ENCODE measurements around the gene IRX2.

DNA sequence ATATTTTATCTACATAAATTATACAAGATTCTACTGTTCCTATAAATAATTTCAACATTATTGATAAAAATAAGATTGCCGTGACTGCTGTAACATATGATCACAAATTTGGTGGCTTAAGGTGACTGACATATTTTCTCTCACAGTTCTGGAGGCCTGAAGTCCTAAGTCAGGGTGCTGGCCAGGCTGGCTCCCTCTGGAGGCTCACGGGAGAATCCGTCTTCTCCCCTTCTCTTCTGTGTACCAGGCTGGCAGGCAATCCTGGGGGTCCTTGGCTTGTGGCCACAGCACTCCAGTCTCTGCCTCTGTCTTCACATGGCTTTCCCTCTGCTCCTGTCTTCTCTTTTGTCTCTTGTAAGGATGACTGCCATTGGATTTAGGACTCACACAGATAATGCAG lies 31.7 kb upstream of the IRX2 start:
- TF ChIP-seq, protein P1, sequence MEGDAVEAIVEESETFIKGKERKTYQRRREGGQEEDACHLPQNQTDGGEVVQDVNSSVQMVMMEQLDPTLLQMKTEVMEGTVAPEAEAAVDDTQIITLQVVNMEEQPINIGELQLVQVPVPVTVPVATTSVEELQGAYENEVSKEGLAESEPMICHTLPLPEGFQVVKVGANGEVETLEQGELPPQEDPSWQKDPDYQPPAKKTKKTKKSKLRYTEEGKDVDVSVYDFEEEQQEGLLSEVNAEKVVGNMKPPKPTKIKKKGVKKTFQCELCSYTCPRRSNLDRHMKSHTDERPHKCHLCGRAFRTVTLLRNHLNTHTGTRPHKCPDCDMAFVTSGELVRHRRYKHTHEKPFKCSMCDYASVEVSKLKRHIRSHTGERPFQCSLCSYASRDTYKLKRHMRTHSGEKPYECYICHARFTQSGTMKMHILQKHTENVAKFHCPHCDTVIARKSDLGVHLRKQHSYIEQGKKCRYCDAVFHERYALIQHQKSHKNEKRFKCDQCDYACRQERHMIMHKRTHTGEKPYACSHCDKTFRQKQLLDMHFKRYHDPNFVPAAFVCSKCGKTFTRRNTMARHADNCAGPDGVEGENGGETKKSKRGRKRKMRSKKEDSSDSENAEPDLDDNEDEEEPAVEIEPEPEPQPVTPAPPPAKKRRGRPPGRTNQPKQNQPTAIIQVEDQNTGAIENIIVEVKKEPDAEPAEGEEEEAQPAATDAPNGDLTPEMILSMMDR (IDR thresholded peaks at IDR 0.05): no peak
- no peak for TF ChIP-seq POLR2A (IDR thresholded peaks at IDR 0.05)

Measured in ovary (tissue), 3 donors.